Panc1 (cell line): Measurements from ENCODE around the gene CAVIN2.

Experiments
- CTCF ChIP-seq: fragments of 450-650 bp; IDR thresholded peaks from 2 replicates; pipeline ENCODE4 v1.5.1; 2017; ENCODE audit warnings: mild to moderate bottlenecking
- POLR2AphosphoS5 ChIP-seq: IDR thresholded peaks from 2 replicates; pipeline ENCODE4 v1.6.1; 2012; ENCODE audit warnings: mild to moderate bottlenecking, low read depth, low read length, moderate library complexity
- SIN3A ChIP-seq: IDR thresholded peaks from 2 replicates; pipeline ENCODE4 v1.6.1; 2012; ENCODE audit warnings: low read depth, mild to moderate bottlenecking, low read length, moderate library complexity, borderline replicate concordance; ENCODE audit not compliant: insufficient read depth
- TCF7L2 ChIP-seq: IDR thresholded peaks from 2 replicates; pipeline ENCODE4 v1.6.1; 2011; ENCODE audit warnings: mild to moderate bottlenecking, low read depth, low read length, inconsistent platforms
- TF ChIP-seq, protein P1 (sequence below), 2 experiments: IDR thresholded peaks; 2 replicates each; pipeline ENCODE4 v1.6.1; 2011 to 2012; ENCODE audit warnings: low read depth in 2 of 2, control low read depth in 1 of 2, low read length in 1 of 2, mild to moderate bottlenecking in 1 of 2, moderate library complexity in 1 of 2; ENCODE audit not compliant: insufficient read depth in 1 of 2

GRCh38 chr2:191813943-191814342 is 32.9 kb downstream of the CAVIN2 start:
- TF ChIP-seq CTCF = no peak
- no peak for TF ChIP-seq POLR2AphosphoS5
- TF ChIP-seq, protein P1, sequence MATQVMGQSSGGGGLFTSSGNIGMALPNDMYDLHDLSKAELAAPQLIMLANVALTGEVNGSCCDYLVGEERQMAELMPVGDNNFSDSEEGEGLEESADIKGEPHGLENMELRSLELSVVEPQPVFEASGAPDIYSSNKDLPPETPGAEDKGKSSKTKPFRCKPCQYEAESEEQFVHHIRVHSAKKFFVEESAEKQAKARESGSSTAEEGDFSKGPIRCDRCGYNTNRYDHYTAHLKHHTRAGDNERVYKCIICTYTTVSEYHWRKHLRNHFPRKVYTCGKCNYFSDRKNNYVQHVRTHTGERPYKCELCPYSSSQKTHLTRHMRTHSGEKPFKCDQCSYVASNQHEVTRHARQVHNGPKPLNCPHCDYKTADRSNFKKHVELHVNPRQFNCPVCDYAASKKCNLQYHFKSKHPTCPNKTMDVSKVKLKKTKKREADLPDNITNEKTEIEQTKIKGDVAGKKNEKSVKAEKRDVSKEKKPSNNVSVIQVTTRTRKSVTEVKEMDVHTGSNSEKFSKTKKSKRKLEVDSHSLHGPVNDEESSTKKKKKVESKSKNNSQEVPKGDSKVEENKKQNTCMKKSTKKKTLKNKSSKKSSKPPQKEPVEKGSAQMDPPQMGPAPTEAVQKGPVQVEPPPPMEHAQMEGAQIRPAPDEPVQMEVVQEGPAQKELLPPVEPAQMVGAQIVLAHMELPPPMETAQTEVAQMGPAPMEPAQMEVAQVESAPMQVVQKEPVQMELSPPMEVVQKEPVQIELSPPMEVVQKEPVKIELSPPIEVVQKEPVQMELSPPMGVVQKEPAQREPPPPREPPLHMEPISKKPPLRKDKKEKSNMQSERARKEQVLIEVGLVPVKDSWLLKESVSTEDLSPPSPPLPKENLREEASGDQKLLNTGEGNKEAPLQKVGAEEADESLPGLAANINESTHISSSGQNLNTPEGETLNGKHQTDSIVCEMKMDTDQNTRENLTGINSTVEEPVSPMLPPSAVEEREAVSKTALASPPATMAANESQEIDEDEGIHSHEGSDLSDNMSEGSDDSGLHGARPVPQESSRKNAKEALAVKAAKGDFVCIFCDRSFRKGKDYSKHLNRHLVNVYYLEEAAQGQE (IDR thresholded peaks at IDR 0.05; ENCODE audit: insufficient read depth in 1 of 2, low read depth in 2 of 2, low read length in 1 of 2) = no peak
- no peak for TF ChIP-seq SIN3A
- no peak for TF ChIP-seq TCF7L2
